D721Med (cell line): ENCODE measurements around the gene HOXD9.

ENCODE experiments used
- DNase-seq: peaks from one replicate; pipeline ENCODE4 v3.0.0; 2011; ENCODE audit warnings: low spot score; ENCODE audit not compliant: insufficient read length
- FAIRE-seq: peaks from 2 replicates; lab custom pipeline; 2011; peaks lifted over from hg19 to GRCh38; lab: Jason Lieb, UNC
- TF ChIP-seq, protein P1 (sequence below): IDR thresholded peaks from 2 replicates; pipeline ENCODE4 v1.5.1; 2012; ENCODE audit warnings: mild to moderate bottlenecking, control low read depth; ENCODE audit not compliant: insufficient read depth; ENCODE audit errors: missing control alignments

Gene HOXD9

GRCh38 chr2:176133389-176133788 lies 10.9 kb downstream of the HOXD9 start:
- FAIRE-seq (no peak), DNase-seq (no peak)

GRCh38 chr2:176134035-176134434 lies 11.5 kb downstream of the HOXD9 start:
- DNase-seq, result no peak
- FAIRE-seq, result no peak
- TF ChIP-seq, protein P1, sequence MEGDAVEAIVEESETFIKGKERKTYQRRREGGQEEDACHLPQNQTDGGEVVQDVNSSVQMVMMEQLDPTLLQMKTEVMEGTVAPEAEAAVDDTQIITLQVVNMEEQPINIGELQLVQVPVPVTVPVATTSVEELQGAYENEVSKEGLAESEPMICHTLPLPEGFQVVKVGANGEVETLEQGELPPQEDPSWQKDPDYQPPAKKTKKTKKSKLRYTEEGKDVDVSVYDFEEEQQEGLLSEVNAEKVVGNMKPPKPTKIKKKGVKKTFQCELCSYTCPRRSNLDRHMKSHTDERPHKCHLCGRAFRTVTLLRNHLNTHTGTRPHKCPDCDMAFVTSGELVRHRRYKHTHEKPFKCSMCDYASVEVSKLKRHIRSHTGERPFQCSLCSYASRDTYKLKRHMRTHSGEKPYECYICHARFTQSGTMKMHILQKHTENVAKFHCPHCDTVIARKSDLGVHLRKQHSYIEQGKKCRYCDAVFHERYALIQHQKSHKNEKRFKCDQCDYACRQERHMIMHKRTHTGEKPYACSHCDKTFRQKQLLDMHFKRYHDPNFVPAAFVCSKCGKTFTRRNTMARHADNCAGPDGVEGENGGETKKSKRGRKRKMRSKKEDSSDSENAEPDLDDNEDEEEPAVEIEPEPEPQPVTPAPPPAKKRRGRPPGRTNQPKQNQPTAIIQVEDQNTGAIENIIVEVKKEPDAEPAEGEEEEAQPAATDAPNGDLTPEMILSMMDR, result no peak

More at GRCh38 chr2:176133389-176133788, 10.9 kb downstream of the HOXD9 start:
- TF ChIP-seq, protein P1, result no peak

- FAIRE-seq, result no peak
- TF ChIP-seq, protein P1, result no peak
- DNase-seq, result no peak
Observed at GRCh38 chr2:176135035-176135440, 12.5 kb downstream of the HOXD9 start.

GRCh38 chr2:176136374-176137251 lies 14.1 kb downstream of the HOXD9 start:
- FAIRE-seq (no peak), DNase-seq (no peak)
- TF ChIP-seq, protein P1, result no peak

DNA sequence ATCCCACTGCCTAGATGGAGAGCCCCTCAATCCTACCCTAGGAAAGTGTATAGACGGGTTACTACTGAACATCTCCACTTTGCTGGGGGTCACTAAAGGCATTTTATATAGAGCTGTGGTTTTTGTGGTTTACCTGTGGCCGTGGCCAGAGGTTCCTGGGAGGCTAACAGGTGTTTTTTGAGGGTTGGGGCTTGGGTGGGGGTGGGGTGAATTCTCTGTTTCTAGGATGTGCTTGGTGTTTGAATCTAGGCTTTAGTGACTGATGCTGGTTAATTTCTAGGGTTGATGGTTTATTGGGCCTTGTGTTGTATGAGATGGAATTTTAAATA lies 14.7 kb downstream of the HOXD9 start:
- DNase-seq, result no peak
- TF ChIP-seq, protein P1, result no peak
- no peak for FAIRE-seq

DNA sequence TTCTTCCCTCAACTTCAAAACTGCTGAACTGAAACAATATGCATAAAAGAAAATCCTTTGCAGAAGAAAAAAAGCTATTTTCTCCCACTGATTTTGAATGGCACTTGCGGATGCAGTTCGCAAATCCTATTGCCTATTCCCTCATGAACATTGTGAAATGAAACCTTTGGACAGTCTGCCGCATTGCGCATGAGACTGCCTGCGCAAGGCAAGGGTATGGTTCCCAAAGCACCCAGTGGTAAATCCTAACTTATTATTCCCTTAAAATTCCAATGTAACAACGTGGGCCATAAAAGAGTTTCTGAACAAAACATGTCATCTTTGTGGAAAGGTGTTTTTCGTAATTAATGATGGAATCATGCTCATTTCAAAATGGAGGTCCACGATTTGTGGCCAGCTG lies 15.4 kb downstream of the HOXD9 start:
- no peak for FAIRE-seq
- no peak for DNase-seq
- TF ChIP-seq, protein P1, result no peak

DNA sequence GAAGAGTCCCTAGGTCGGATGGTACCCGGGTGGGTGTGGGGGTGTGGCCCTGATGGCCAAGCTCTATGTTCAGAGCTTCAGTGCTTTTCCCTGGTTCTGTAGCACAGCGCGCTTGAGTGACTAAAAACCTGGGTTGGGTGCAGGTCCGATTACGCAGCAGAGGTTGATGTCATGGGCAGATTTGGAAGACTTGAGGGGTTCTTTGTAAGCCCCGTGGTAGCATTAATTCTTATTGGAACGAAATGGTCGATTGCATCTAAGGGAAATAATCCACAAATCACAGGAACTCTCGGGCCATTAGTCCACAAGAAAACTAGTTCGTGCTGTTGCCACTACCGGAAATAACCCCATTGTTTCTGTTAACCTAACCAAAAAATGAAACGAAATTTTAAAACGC lies 16.0 kb downstream of the HOXD9 start:
- no peak for DNase-seq
- no peak for FAIRE-seq
- TF ChIP-seq, protein P1, result no peak
